ENCODE measurements around the gene HIF1AN. TPM values are rescaled to one million over a fixed set of nuclear protein-coding genes. Genes with fewer than 3 reads are reported as not detected.

HIF1AN gene
- total and polyA plus RNA-seq, 10 donors, result 3.0 to 48.2 (median 25.3) TPM

DNA sequence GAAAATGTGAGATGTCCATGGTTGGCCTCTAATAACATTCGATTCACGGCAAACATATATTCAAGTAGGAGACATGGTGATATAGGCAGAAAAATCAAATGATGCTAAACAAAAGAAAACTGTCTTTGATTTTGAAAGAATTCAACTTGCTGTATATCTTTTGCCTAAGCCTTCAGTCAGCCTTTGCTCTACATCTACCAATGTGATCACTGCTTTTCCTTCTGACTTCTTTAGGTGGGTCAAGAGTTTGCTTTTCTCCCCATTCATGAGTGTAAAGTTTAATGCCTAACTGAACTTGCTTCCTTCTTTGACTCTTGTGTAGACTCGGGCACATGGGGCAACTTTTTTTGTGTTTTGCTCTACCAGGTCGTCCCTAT, 417 bp upstream of the HIF1AN start:
- H3K4me3 ChIP-seq, result peak overlapping the region; percentile 59 to 95 (median 74)
- 49 to 50% (median 49%) methylated on average over 4 of the region's 4 CpGs for WGBS, 5 donors
- H3K36me3 ChIP-seq, result peaks cover 0 to 35% (median 23%) of the 10 kb centered on the region in 6 donors
- peaks cover 13 to 54% (median 38%) of the 10 kb centered on the region in 6 donors for H3K4me1 ChIP-seq
- no peak for TF ChIP-seq POLR2A (IDR thresholded peaks at IDR 0.05)
- TF ChIP-seq POLR2AphosphoS5 (IDR thresholded peaks at IDR 0.05), result no peak
- TF ChIP-seq, protein P1, sequence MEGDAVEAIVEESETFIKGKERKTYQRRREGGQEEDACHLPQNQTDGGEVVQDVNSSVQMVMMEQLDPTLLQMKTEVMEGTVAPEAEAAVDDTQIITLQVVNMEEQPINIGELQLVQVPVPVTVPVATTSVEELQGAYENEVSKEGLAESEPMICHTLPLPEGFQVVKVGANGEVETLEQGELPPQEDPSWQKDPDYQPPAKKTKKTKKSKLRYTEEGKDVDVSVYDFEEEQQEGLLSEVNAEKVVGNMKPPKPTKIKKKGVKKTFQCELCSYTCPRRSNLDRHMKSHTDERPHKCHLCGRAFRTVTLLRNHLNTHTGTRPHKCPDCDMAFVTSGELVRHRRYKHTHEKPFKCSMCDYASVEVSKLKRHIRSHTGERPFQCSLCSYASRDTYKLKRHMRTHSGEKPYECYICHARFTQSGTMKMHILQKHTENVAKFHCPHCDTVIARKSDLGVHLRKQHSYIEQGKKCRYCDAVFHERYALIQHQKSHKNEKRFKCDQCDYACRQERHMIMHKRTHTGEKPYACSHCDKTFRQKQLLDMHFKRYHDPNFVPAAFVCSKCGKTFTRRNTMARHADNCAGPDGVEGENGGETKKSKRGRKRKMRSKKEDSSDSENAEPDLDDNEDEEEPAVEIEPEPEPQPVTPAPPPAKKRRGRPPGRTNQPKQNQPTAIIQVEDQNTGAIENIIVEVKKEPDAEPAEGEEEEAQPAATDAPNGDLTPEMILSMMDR (IDR thresholded peaks at IDR 0.05 in 8 of 11, conservative IDR thresholded peaks at IDR 0.05 in 3 of 11), result no peak
- no peaks in the 10 kb centered on the region for H3K27me3 ChIP-seq (replicated peaks in 1 of 7)
- H3K27ac ChIP-seq, result peak overlapping the region in 7 of 8 donors; percentile 65 to 88 (median 79)
- no peak for DNase-seq
- H3K9me3 ChIP-seq, result no peaks in the 10 kb centered on the region
- intact Hi-C loops (cut with DNase I; ENCODE audit: low total_unique reads), result no loop called here

DNA sequence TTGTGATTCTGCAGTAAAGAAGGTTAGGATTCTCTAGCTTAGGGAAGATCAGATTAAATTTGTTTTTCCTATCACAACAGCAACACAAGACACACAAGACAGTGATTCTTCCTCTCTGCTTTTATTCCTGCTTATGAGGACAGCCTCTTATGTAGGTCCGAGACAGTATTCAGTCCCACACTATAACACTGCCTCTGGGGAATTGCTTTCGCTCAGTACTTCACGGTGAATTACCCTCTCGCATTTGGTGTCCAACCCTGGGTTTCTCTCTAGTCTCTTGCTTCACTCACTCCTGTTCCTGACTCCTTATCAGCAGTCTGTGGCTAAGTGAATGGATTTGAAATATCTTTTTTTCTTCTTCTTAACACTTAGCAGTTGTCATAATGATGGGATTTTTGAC, 1.7 kb downstream of the HIF1AN start:
- no peak overlapping the region for H3K27ac ChIP-seq
- intact Hi-C loops (cut with DNase I; ENCODE audit: low total_unique reads), result no loop called here
- H3K27me3 ChIP-seq (replicated peaks in 1 of 7), result no peaks in the 10 kb centered on the region
- no peak for TF ChIP-seq POLR2AphosphoS5 (IDR thresholded peaks at IDR 0.05)
- TF ChIP-seq, protein P1 (IDR thresholded peaks at IDR 0.05 in 8 of 11, conservative IDR thresholded peaks at IDR 0.05 in 3 of 11), result no peak
- TF ChIP-seq POLR2A (IDR thresholded peaks at IDR 0.05), result no peak
- H3K36me3 ChIP-seq, result peaks cover 0 to 56% (median 43%) of the 10 kb centered on the region in 6 donors
- peaks cover 12 to 51% (median 36%) of the 10 kb centered on the region in 6 donors for H3K4me1 ChIP-seq
- 90 to 98% (median 93%) methylated on average over 4 of the region's 4 CpGs for WGBS, 5 donors
- H3K9me3 ChIP-seq, result no peaks in the 10 kb centered on the region
- no peak for DNase-seq
- no peak overlapping the region for H3K4me3 ChIP-seq

DNA sequence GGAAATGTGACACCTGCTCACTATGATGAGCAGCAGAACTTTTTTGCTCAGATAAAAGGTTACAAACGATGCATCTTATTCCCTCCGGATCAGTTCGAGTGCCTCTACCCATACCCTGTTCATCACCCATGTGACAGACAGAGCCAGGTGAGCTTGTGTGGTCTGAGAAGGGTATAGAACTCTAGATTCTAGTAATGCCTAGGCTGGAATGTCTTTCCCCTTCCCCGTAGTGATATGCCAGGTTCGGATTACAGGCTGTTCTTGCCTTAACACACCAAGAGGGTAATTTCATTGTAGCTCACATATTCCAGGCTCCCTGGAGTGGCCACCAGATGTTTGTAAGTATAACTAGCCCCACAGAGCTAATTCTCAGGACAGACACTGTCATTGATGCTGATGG, 9.2 kb downstream of the HIF1AN start:
- TF ChIP-seq, protein P1 (IDR thresholded peaks at IDR 0.05 in 8 of 11, conservative IDR thresholded peaks at IDR 0.05 in 3 of 11), result no peak
- no peaks in the 10 kb centered on the region for H3K4me1 ChIP-seq
- H3K36me3 ChIP-seq, result peaks cover 0 to 100% (median 94%) of the 10 kb centered on the region in 6 donors
- intact Hi-C loops (cut with DNase I; ENCODE audit: low total_unique reads), result no loop called here
- no peak overlapping the region for H3K4me3 ChIP-seq
- WGBS, 5 donors, result 91 to 97% (median 93%) methylated on average over 5 of the region's 5 CpGs
- DNase-seq, result no peak
- H3K27me3 ChIP-seq (replicated peaks in 1 of 7), result no peaks in the 10 kb centered on the region
- no peaks in the 10 kb centered on the region for H3K9me3 ChIP-seq
- H3K27ac ChIP-seq, result no peak overlapping the region

DNA sequence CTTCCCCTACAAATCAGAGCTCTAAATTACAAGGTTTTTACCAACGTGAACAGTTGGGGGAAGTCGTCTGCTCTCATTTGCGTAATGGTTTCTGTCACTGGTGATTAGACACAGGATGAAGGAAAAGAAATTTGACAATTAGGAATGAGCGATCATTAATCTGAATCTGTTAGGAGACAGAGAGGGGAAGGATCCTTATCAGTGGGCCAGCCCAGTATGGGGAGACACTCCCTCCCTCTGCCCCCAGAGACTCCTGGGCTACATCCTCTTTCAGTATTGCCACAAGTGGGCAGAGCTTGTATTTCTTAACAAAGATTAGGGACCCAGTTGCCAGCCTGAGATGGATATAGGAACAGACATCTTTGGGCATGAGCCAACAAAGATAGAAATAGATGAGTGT, 15.5 kb downstream of the HIF1AN start:
- no peaks in the 10 kb centered on the region for H3K9me3 ChIP-seq
- intact Hi-C loops (cut with DNase I; ENCODE audit: low total_unique reads), result no loop called here
- H3K4me3 ChIP-seq, result no peak overlapping the region
- no peak for DNase-seq
- no peaks in the 10 kb centered on the region for H3K27me3 ChIP-seq (replicated peaks in 1 of 7)
- H3K4me1 ChIP-seq, result peaks cover 0 to 9% (median 0%) of the 10 kb centered on the region in 6 donors
- no peak overlapping the region for H3K27ac ChIP-seq
- WGBS, 5 donors, result 48 to 79% (median 64%) methylated on average over 4 of the region's 4 CpGs
- TF ChIP-seq POLR2AphosphoS5 (IDR thresholded peaks at IDR 0.05) (no peak), POLR2A (IDR thresholded peaks at IDR 0.05) (no peak)
- TF ChIP-seq, protein P1 (IDR thresholded peaks at IDR 0.05 in 8 of 11, conservative IDR thresholded peaks at IDR 0.05 in 3 of 11), result no peak
- H3K36me3 ChIP-seq, result peaks cover 0 to 96% (median 47%) of the 10 kb centered on the region in 6 donors
